Measurements from ENCODE around the gene VAC14. TPM values are rescaled to one million over a fixed set of nuclear protein-coding genes. Genes with fewer than 3 reads are reported as not detected.
A peak's percentile ranks its signal among the peaks of the same experiment; 100 is the strongest.

VAC14 gene
- total and polyA plus RNA-seq, 2 experiments from 2014 or later = 27.1 to 32.4 TPM

DNA sequence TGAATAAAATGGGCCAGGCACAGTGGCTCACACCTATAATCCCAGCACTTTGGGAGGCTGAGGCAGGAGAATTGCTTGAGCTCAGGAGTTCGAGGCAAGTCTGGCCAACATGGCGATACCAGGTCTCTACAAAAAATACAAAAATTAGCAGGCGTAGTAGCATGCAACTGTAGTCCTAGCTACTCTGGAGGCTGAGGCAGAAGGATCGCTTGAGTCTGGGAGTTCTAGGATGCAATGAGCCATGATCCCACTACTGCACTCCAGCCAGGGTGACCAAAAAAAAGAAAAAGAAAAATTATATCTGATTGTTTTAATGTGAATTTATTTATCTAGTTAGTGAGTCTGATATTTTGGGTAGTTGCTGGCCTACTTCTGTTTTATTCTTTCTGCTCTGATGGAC, 147.6 kb downstream of the VAC14 start:
- no peak overlapping the region for H3K4me2 ChIP-seq (ENCODE audit: unreplicated experiment)
- H3K9ac ChIP-seq = peak overlapping the region; percentile 83; the same call in 1 of the 2 replicates
- DNase-seq = no peak
- H4K20me1 ChIP-seq (ENCODE audit: insufficient read depth) = no peaks in the 10 kb centered on the region
- H3K4me3 ChIP-seq = no peak overlapping the region
- H3K36me3 ChIP-seq (ENCODE audit: low read depth) = no peaks in the 10 kb centered on the region
- WGBS, 2 experiments (ENCODE audit: low coverage in 1 of 2, low lambda C conversion rate in 2 of 2, missing lambda C conversion rate in 2 of 2) = 66 to 74% methylated on average over 4 of the region's 4 CpGs
- no peaks in the 10 kb centered on the region for H3K9me2 ChIP-seq (ENCODE audit: insufficient read depth)
- peak overlapping the region; percentile 85; the same call in 1 of the 2 replicates for H2AFZ ChIP-seq
- H3K27ac ChIP-seq = no peak overlapping the region
- in situ Hi-C loops (cut with MboI) = no loop called here
- no peaks in the 10 kb centered on the region for H3F3A ChIP-seq (ENCODE audit: insufficient read depth)
- H3K9me3 ChIP-seq (ENCODE audit: low read depth) = no peaks in the 10 kb centered on the region
- H3K4me1 ChIP-seq (ENCODE audit: insufficient read depth) = 0 out of 2 replicates have a peak, but pooled peaks cover 5% of the 10 kb centered on the region
- no peaks in the 10 kb centered on the region for H3K27me3 ChIP-seq (replicated peaks; ENCODE audit: insufficient read depth)
- no peaks in the 10 kb centered on the region for H3K79me2 ChIP-seq (ENCODE audit: insufficient read depth)
- no peak for TF ChIP-seq EZH2 (IDR thresholded peaks at IDR 0.05; ENCODE audit: insufficient read depth, poor library complexity, severe bottlenecking)
- no peak for TF ChIP-seq EZH2phosphoT487 (IDR thresholded peaks at IDR 0.05; ENCODE audit: insufficient read depth, low read depth)

GRCh38 chr16:70652322-70652721, 148.6 kb downstream of the VAC14 start:
- Histone ChIP-seq H3K4me3 (no peak overlapping the region), H3K9ac (no peak overlapping the region), H3K9me3 (ENCODE audit: low read depth) (no peaks in the 10 kb centered on the region), H3K27me3 (replicated peaks; ENCODE audit: insufficient read depth) (no peaks in the 10 kb centered on the region), H2AFZ (no peak overlapping the region), H3K79me2 (ENCODE audit: insufficient read depth) (no peaks in the 10 kb centered on the region), H3K36me3 (ENCODE audit: low read depth) (no peaks in the 10 kb centered on the region), H3K4me2 (ENCODE audit: unreplicated experiment) (no peak overlapping the region), H3F3A (ENCODE audit: insufficient read depth) (no peaks in the 10 kb centered on the region), H3K27ac (no peak overlapping the region), H4K20me1 (ENCODE audit: insufficient read depth) (no peaks in the 10 kb centered on the region), H3K4me1 (ENCODE audit: insufficient read depth) (0 out of 2 replicates have a peak, but pooled peaks cover 8% of the 10 kb centered on the region), H3K9me2 (ENCODE audit: insufficient read depth) (no peaks in the 10 kb centered on the region)
- no peak for TF ChIP-seq EZH2 (IDR thresholded peaks at IDR 0.05; ENCODE audit: insufficient read depth, poor library complexity, severe bottlenecking)
- no peak for TF ChIP-seq EZH2phosphoT487 (IDR thresholded peaks at IDR 0.05; ENCODE audit: insufficient read depth, low read depth)
- in situ Hi-C loops (cut with MboI) = no loop called here
- DNase-seq = no peak
- 66 to 69% methylated on average over 2 of the region's 2 CpGs for WGBS, 2 experiments (ENCODE audit: low coverage in 1 of 2, low lambda C conversion rate in 2 of 2, missing lambda C conversion rate in 2 of 2)

DNA sequence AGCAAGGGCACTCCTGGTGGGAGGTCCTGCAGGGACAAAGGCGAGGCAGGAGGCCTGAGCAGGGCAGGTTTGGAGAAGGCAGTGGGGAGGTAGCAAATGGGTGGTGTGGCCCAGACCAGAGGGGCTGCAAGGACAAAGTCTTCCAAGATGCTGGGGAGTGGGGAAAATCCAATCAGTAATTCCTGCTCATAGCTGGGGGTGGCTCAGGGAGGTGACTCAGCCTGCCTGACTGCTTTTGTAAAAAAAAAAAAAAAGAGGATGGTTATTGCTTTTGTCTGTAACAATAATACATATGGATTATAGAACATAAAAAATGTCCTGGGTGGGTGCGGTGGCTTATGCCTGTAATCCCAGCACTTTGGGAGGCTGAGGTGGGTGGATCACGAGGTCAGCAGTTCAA, 149.4 kb downstream of the VAC14 start:
- H3K79me2 ChIP-seq (ENCODE audit: insufficient read depth) = no peaks in the 10 kb centered on the region
- WGBS, 2 experiments (ENCODE audit: low coverage in 1 of 2, low lambda C conversion rate in 2 of 2, missing lambda C conversion rate in 2 of 2) = 87 to 90% methylated on average over 3 of the region's 3 CpGs
- in situ Hi-C loops (cut with MboI) = no loop called here

GRCh38 chr16:70650216-70650615, 150.7 kb downstream of the VAC14 start:
- H3K27ac ChIP-seq = no peak overlapping the region
- no peak for DNase-seq
- in situ Hi-C loops (cut with MboI) = no loop called here

More for the DNA sequence above, 149.4 kb downstream of the VAC14 start:
- H3K27me3 ChIP-seq (replicated peaks; ENCODE audit: insufficient read depth) = no peaks in the 10 kb centered on the region
- H3K36me3 ChIP-seq (ENCODE audit: low read depth) = no peaks in the 10 kb centered on the region
- H3K4me3 ChIP-seq = no peak overlapping the region
- H3K4me1 ChIP-seq (ENCODE audit: insufficient read depth) = 0 out of 2 replicates have a peak, but pooled peaks cover 12% of the 10 kb centered on the region
- no peaks in the 10 kb centered on the region for H4K20me1 ChIP-seq (ENCODE audit: insufficient read depth)
- TF ChIP-seq EZH2 (IDR thresholded peaks at IDR 0.05; ENCODE audit: insufficient read depth, poor library complexity, severe bottlenecking) = no peak
- no peak for TF ChIP-seq EZH2phosphoT487 (IDR thresholded peaks at IDR 0.05; ENCODE audit: insufficient read depth, low read depth)
- no peak overlapping the region for H3K27ac ChIP-seq
- H3K9me2 ChIP-seq (ENCODE audit: insufficient read depth) = no peaks in the 10 kb centered on the region
- H2AFZ ChIP-seq = no peak overlapping the region
- H3F3A ChIP-seq (ENCODE audit: insufficient read depth) = no peaks in the 10 kb centered on the region
- peak overlapping the region; percentile 5 for H3K4me2 ChIP-seq (ENCODE audit: unreplicated experiment)
- DNase-seq = peak; percentile 57
- H3K9me3 ChIP-seq (ENCODE audit: low read depth) = no peaks in the 10 kb centered on the region
- no peak overlapping the region for H3K9ac ChIP-seq

More at GRCh38 chr16:70650216-70650615, 150.7 kb downstream of the VAC14 start:
- Histone ChIP-seq H3K4me1 (ENCODE audit: insufficient read depth) (0 out of 2 replicates have a peak, but pooled peaks cover 12% of the 10 kb centered on the region), H3K9me3 (ENCODE audit: low read depth) (no peaks in the 10 kb centered on the region), H3K4me3 (no peak overlapping the region), H3K9me2 (ENCODE audit: insufficient read depth) (no peaks in the 10 kb centered on the region), H3K9ac (no peak overlapping the region), H3K4me2 (ENCODE audit: unreplicated experiment) (no peak overlapping the region), H3K27me3 (replicated peaks; ENCODE audit: insufficient read depth) (no peaks in the 10 kb centered on the region), H2AFZ (no peak overlapping the region), H3K36me3 (ENCODE audit: low read depth) (no peaks in the 10 kb centered on the region), H3K79me2 (ENCODE audit: insufficient read depth) (no peaks in the 10 kb centered on the region), H3F3A (ENCODE audit: insufficient read depth) (no peaks in the 10 kb centered on the region), H4K20me1 (ENCODE audit: insufficient read depth) (no peaks in the 10 kb centered on the region)
- no peak for TF ChIP-seq EZH2 (IDR thresholded peaks at IDR 0.05; ENCODE audit: insufficient read depth, poor library complexity, severe bottlenecking)
- no peak for TF ChIP-seq EZH2phosphoT487 (IDR thresholded peaks at IDR 0.05; ENCODE audit: insufficient read depth, low read depth)
- 80 to 82% methylated on average over 4 of the region's 4 CpGs for WGBS, 2 experiments (ENCODE audit: low coverage in 1 of 2, low lambda C conversion rate in 2 of 2, missing lambda C conversion rate in 2 of 2)

All from GM23248 (cell line).